ENCODE measurements around the gene PRKG1.

The PRKG1 gene

GRCh38 chr10:51861731-51862130 lies 787.4 kb downstream of the PRKG1 start:
- no peak for DNase-seq

DNA sequence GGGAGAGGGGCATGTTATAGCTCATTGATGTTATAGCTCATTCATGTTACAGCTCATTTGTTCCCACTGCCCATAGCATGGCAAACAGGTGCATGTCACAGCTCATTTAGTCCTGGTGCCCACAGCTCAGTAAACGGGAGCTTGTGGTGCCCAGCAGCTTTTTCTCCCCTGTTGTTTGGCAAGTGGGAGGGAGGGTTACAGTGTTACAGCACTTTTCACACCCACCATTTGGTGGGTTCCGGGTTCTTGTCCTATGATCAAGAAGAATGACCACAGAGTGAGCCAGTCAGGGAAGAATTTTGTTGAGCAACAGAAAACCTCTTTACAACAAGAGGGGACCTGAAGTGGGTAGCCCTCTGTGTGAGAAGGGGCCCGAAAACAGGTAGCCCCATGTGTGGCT lies 787.9 kb downstream of the PRKG1 start:
- no peak for DNase-seq

GRCh38 chr10:51867956-51868355 lies 793.7 kb downstream of the PRKG1 start:
- no peak for DNase-seq

GRCh38 chr10:51874131-51874530 lies 799.8 kb downstream of the PRKG1 start:
- DNase-seq, result no peak

DNA sequence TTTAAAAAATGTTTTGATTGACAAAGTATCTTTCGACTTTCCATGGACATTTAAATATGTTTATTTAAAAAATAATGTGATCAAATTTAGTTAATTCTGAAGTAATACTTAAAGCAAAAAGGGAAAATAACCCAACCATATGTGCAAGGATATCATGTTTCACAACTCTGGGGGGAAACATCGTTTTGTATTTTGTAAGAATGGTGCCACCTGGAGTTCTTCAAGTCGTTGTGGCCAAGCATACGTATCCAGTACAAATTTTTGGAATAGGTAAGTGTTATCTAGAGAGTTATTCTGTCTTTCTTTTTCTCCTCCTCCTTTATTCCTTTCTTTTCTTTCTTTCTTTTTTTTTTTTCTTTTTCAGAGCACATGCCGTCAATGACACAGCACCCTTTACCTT lies 801.3 kb downstream of the PRKG1 start:
- no peak for DNase-seq

GRCh38 chr10:51876503-51876902 lies 802.2 kb downstream of the PRKG1 start:
- no peak for DNase-seq

DNA sequence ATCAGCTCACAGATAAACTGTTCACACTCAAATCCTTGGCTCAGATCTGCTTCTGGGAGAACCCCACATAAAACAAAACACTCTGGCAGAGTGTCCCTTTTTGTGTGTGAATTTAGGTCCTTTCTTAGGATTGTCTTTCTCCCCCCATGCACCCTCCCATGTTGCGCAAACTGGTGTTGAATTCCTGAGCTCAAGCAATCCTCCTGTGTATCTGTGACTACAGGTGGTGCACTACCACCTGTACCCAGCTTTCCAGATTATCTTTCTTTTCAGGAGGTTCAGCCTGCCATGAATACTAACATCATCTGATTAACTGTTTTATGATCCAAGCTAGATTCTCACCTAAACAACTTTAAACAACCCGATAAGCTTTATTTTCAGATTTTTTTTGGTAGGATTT lies 802.7 kb downstream of the PRKG1 start:
- no peak for DNase-seq

- no peak for DNase-seq
Measured at GRCh38 chr10:51877636-51878035, 803.3 kb downstream of the PRKG1 start.

DNA sequence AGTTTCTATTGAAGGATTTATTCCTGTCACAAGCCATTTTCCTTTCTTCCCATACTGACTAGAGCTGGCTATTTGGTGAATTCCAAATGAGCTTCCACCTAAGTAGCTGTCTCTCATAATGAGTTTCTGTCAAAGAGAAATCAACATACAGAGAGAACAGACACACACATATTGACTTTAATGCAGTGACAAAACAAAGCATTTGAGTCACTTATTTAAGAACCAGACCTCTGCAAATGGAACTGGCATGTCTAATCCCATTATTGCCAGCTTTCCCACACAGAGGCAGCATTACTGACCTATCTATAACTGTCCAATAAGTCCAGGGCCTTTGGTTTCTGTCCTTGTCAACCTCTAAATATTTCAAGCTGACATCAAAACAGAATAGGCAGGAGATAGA lies 804.4 kb downstream of the PRKG1 start:
- no peak for DNase-seq

- DNase-seq, result no peak
Measured at GRCh38 chr10:51879238-51879637, 805.0 kb downstream of the PRKG1 start.

- no peak for DNase-seq
Measured at GRCh38 chr10:51881213-51881612, 806.9 kb downstream of the PRKG1 start.

GRCh38 chr10:51886438-51887068 lies 812.3 kb downstream of the PRKG1 start:
- no peak for DNase-seq

DNA sequence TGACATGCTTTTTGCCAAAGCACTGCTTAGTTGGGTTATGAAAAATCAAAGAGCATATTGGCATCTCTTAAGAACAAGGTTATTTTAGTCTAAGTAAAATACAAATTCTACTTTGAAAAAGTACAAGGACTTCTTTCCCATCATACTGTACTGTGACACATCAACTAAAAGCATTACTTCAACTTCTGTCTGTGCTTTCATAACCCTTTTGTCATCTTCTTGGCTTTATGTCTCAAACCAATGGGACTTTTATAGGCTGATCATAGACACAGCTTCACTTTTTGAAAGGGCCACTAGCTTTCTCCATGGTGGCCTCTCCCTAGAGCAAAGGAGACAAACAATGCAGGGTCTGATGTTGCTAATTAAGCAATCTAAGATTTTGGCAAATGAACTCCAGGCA lies 814.0 kb downstream of the PRKG1 start:
- no peak for DNase-seq

DNA sequence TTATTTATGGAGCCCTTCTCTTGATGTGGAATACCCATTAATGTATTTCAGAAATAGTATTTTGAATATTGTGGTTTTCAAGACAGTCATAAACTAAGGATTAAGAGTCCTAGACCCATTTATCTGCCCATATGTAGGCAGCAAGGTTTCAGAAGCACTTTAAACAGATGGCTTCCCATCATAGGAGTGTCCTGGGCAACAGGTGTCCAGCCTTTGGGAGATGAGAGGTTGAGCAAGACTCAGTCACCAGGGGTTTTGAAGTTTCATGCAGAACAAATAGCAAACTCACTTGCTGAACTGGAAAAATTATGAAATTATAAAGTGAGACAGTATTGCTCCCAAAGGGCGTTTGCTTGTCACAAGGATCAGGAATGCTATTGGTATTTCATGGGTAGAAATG lies 818.0 kb downstream of the PRKG1 start:
- no peak for DNase-seq

DNA sequence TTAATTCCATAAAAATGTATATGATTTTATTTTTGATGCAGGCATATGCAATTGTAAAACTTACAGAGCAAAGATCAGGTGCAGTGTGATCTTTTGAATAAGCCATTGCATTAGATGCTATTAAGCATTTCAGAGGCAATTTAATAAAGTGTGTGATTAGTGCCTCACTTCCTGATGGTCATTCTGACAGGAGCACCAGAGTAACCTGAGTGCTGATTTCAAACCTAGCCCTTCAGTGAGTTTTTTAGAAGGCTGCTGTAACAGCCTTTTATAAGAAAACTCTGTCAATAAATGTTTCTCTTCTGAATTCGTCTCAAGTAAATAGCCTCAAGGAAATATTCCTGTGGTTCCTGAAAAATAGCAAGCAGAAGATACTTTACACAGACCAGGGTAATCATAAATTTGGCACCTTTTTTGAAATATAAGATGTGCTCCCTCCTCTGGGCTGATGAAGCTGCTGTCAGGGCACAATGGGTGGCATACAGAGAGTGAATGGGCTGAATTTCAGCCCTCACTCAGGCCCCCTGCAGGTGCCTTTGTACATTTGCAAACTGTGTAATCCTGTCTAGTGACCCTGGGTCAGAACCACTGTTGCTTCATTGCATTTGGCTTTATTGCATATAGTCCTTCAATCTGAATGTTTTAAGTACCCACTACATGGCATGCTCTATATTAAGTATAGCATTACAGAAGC lies 818.8 kb downstream of the PRKG1 start:
- no peak for DNase-seq

GRCh38 chr10:51894771-51895578 lies 820.7 kb downstream of the PRKG1 start:
- no peak for DNase-seq

DNA sequence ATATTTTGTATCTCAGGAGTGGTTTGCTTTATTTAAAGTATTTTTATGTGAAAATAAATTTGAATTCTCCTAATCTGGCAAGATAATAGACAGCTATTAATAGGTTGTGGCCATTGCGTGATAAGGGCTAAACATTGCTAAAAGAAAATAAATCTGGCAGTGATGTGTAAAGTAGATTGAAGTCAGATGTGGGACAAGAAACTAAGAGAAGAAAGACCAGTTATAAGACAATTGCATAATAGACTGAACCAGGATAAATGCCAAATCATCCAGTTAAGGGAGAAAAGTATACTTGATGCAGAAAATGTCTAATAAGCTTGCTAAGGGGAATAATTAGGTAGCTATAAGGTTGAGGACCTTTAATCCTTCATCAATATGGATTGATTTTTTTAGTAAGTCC lies 822.6 kb downstream of the PRKG1 start:
- no peak for DNase-seq

GRCh38 chr10:51897560-51897959 lies 823.3 kb downstream of the PRKG1 start:
- DNase-seq, result no peak

DNA sequence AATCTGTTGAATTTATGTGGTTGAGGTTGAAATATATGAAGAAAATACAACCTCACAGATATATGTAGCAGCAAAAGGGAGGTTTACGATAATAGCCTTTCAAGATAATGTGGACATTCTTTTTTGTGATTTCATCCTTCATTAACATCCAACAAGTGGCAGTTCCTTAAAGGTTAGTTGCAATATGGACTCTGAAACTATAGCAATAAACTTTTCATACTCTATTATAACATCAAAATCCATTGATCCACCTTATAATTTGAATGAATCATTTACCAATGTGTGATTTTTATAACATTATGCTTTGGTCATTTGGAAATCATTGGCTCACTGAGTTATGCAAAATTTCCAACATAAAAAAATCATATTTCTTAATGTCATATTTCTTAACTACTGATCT lies 825.9 kb downstream of the PRKG1 start:
- DNase-seq, result no peak

- DNase-seq, result no peak
Measured at GRCh38 chr10:51903675-51904074, 829.4 kb downstream of the PRKG1 start.

- no peak for DNase-seq
Measured at GRCh38 chr10:51905032-51905431, 830.7 kb downstream of the PRKG1 start.

- DNase-seq, result no peak
Measured at GRCh38 chr10:51907361-51907760, 833.1 kb downstream of the PRKG1 start.

DNA sequence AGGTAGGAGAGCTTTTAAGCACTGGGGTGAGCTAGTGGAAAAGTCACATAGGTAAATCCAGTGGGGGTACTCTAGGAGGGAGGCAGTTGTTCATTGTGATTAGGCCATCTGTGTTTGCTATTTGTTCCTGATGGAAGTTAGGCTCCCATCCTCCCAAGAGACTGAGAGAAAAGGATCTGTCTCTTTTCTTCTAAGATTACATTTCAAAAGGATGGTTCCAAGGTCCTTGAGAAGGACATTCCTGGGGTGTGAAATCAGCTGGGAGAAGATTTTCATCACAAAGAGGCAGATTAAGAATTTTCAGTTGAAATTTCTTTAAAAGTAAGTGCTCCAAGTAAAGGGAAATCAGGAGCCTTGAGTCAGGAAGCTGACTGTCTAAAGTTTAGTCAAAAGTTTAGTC lies 835.9 kb downstream of the PRKG1 start:
- DNase-seq, result no peak

GRCh38 chr10:51910596-51910995 lies 836.3 kb downstream of the PRKG1 start:
- DNase-seq, result no peak

Measured in activated naive CD4-positive, alpha-beta T cell (primary cell).